ENCODE results near the gene ARL3.
A peak's percentile ranks its signal among the peaks of the same experiment; 100 is the strongest.

Gene ARL3

GRCh38 chr10:102729029-102730026 lies 15.1 kb upstream of the ARL3 start:
- Histone ChIP-seq H3K27ac (peak overlapping the region; percentile 16), H3K9ac (no peak overlapping the region), H3K36me3 (ENCODE audit: control insufficient read depth, insufficient read depth, low read length) (no peaks in the 10 kb centered on the region)

GRCh38 chr10:102727037-102727818 lies 13.0 kb upstream of the ARL3 start:
- peak overlapping the region; percentile 12 for H3K4me2 ChIP-seq (ENCODE audit: low read length)
- peaks cover 22% of the 10 kb centered on the region for H3K4me1 ChIP-seq
- no peak overlapping the region for H2AFZ ChIP-seq
- H3K27me3 ChIP-seq (ENCODE audit: control insufficient read depth, insufficient read depth, low read length), result no peaks in the 10 kb centered on the region
- H3K9me3 ChIP-seq (ENCODE audit: control insufficient read depth, low read length), result no peaks in the 10 kb centered on the region
- H3K9ac ChIP-seq, result no peak overlapping the region
- no peak for TF ChIP-seq CTCF (IDR thresholded peaks at IDR 0.05)
- no peak overlapping the region for H3K27ac ChIP-seq
- no peak overlapping the region for H3K4me3 ChIP-seq (ENCODE audit: low read depth, low read length)
- no peaks in the 10 kb centered on the region for H3K36me3 ChIP-seq (ENCODE audit: control insufficient read depth, insufficient read depth, low read length)
- peaks cover 41% of the 10 kb centered on the region for H3K79me2 ChIP-seq

More at GRCh38 chr10:102729029-102730026, 15.1 kb upstream of the ARL3 start:
- no peak overlapping the region for H2AFZ ChIP-seq
- no peaks in the 10 kb centered on the region for H3K27me3 ChIP-seq (ENCODE audit: control insufficient read depth, insufficient read depth, low read length)
- peak overlapping the region; percentile 3 for H3K4me2 ChIP-seq (ENCODE audit: low read length)
- no peaks in the 10 kb centered on the region for H3K9me3 ChIP-seq (ENCODE audit: control insufficient read depth, low read length)
- no peak overlapping the region for H3K4me3 ChIP-seq (ENCODE audit: low read depth, low read length)
- peaks cover 24% of the 10 kb centered on the region for H3K79me2 ChIP-seq
- peak; percentile 96 for TF ChIP-seq CTCF (IDR thresholded peaks at IDR 0.05)
- H3K4me1 ChIP-seq, result peaks cover 35% of the 10 kb centered on the region

GRCh38 chr10:102726274-102726673 lies 12.1 kb upstream of the ARL3 start:
- no peak for TF ChIP-seq CTCF (IDR thresholded peaks at IDR 0.05)
- Histone ChIP-seq H3K36me3 (ENCODE audit: control insufficient read depth, insufficient read depth, low read length) (no peaks in the 10 kb centered on the region), H2AFZ (no peak overlapping the region), H3K27me3 (ENCODE audit: control insufficient read depth, insufficient read depth, low read length) (no peaks in the 10 kb centered on the region), H3K9me3 (ENCODE audit: control insufficient read depth, low read length) (no peaks in the 10 kb centered on the region), H3K27ac (peak overlapping the region; percentile 8), H3K4me2 (ENCODE audit: low read length) (no peak overlapping the region), H3K9ac (no peak overlapping the region), H3K4me1 (peaks cover 21% of the 10 kb centered on the region), H3K4me3 (ENCODE audit: low read depth, low read length) (no peak overlapping the region), H3K79me2 (peaks cover 39% of the 10 kb centered on the region)

DNA sequence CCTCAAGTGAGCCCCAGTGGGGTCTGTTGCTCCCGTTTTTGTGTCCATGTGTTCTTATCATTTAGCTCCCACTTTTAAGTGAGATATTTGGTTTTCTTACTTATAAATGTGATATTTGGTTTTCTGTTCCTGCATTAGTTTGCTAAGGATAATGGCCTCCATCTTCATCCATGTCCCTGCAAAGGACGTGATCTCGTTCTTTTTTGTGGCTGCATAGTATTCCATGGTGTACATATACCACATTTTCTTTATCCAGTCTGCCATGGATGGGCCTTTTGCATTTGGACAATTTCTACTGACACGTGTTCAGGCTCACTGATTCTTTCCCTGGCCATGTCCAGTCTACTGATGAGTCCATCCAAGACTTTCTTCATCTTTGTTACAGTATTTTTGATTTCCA lies 9.8 kb upstream of the ARL3 start:
- no peak for TF ChIP-seq CTCF (IDR thresholded peaks at IDR 0.05)
- Histone ChIP-seq H2AFZ (no peak overlapping the region), H3K4me2 (ENCODE audit: low read length) (no peak overlapping the region), H3K9ac (no peak overlapping the region), H3K4me3 (ENCODE audit: low read depth, low read length) (no peak overlapping the region), H3K36me3 (ENCODE audit: control insufficient read depth, insufficient read depth, low read length) (no peaks in the 10 kb centered on the region), H3K27me3 (ENCODE audit: control insufficient read depth, insufficient read depth, low read length) (no peaks in the 10 kb centered on the region), H3K79me2 (peaks cover 35% of the 10 kb centered on the region), H3K4me1 (peaks cover 33% of the 10 kb centered on the region), H3K27ac (no peak overlapping the region), H3K9me3 (ENCODE audit: control insufficient read depth, low read length) (no peaks in the 10 kb centered on the region)
